Ramos (cell line): ENCODE results near the gene P2RY14.

Experiments used
- in situ Hi-C: fragments of 300-500 bp; cut with MboI; formaldehyde crosslinking; loops from one replicate; pipeline ENCODE4 v1.14.3; 2022; ENCODE audit warnings: low sequenced_read_pairs; ENCODE audit not compliant: unreplicated experiment

P2RY14 gene

DNA sequence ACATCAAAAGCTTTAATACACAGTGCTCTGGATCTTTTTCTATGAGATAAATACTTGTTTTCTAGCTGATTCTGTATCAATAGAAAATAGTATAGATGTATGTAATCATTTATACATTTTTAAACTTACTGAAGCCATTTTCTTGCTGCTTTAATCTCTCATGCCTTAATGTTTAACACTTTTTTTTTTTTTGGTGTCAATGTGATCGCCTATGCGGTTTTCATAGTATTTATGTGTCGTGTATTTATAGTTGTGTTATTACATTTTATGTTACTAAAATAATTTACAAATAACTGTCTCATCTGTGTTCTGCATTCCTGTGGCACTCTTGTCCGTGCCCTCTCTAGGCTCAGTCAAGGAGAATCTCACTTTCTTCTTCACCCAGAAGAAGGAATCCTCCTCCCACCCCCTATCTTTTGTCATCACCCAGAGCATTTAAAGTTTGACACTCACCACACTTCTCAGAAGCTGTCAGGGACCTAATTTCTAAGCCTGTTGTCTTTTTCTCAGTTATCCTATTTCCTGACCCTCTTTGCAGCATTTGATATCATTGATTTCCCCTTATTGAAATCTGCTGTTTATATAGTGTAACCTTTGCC is 54.0 kb downstream of the P2RY14 start:
- in situ Hi-C loops, result no loop called here

- in situ Hi-C loops, result no loop called here
These were observed 59.3 kb downstream of the P2RY14 start for GRCh38 chr3:151219056-151219455.

- in situ Hi-C loops, result no loop called here
These were observed 60.2 kb downstream of the P2RY14 start for GRCh38 chr3:151218136-151218535.

DNA sequence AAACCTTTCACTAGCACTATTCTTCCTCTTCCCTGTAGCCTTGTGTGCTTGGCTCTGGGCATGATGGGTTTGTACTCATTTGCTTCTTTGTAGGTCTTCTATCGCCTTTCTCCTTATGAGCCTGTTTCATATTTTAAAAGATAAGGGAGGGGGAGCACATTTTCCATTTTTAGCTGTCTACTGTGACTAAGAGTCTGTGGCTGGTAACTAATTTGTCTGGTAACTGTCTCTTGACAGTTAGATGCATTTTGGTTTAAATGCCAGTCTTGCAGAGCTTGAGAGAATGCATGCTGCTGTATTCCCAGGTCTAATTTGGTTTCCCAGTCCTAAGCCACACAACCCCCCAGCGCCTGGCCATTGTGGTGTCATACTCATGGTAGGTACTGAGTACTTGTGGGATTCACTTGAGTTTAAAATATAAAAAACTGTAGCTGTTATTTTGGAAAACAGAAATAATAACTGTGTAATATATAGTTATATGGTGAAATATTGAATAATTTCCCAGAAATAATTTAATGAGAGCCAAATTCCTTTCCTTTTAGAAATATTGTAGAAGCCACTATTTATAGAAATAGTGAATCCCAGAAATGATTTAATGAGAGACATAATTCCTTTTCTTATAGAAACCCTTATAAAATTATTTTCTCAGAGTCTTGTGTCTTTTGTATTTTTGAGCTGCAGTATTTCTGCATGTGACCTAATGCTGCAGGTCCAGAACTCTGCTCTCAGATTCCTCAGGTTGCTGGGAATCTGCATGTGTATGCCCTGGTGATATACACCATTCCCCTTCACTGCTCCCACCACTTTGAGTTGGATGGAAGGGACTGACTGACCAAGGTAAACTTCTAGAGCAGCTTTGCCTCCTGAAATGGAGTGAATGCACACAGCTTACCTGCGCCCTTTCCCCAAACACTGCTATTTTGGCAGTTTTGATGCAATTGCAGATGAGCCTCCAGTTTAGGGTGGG is 61.4 kb downstream of the P2RY14 start:
- in situ Hi-C loops, result no loop called here

DNA sequence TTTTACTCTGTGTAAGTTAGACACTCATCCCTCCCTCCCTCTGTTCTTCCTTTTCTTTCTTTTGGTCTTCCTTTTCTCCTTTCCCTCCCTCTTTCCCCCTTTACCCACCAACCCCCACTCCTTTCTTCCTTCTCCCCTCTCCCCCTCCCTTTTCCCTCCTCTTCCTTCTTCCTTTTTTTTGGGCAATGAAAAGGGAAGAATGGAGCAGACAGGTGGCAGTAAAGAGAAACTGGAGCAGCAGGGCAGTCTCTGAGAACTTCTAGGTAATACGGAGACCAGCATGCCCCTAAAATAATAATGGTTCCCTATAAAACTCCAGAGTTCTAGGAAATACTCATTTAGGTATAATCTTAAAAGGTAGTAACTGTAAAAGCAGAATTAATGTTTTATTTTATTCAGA is 63.9 kb downstream of the P2RY14 start:
- in situ Hi-C loops, result no loop called here

- in situ Hi-C loops, result no loop called here
These were observed 64.5 kb downstream of the P2RY14 start for GRCh38 chr3:151213881-151214280.

GRCh38 chr3:151213151-151213550 is 65.2 kb downstream of the P2RY14 start:
- in situ Hi-C loops, result no loop called here

DNA sequence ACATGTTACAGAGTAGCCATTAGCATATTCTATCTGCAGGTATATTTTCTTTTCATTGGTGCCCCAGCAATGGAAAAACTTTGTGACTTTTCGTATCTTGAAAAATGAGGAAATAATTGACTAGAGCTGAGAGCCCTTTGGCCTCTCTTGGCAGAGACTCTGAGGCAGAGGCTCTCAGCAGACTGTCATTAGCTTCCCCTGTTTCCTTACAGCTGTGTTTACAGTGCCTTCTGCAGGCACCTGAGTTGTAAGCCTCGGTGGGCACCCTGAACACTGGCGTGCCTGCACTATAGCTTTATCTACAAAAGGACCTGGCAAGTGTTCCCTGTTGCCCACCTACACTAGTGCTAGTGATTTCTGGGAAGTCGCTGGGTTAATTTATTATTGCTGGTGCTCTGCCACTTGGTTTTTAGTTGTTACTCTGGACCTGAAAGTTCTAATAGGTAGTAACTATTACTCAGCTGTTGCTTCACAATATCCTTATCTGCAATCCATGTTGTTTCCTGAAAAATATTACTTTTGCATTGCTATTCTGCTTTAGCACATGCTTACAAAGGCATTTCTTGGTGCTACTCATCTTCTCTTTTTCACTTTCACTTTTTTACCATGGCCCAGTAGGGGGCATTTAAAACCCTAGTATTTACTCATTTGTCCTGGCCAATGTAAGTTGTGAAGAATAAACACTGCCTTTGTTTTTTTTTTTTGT is 67.5 kb downstream of the P2RY14 start:
- in situ Hi-C loops, result no loop called here

DNA sequence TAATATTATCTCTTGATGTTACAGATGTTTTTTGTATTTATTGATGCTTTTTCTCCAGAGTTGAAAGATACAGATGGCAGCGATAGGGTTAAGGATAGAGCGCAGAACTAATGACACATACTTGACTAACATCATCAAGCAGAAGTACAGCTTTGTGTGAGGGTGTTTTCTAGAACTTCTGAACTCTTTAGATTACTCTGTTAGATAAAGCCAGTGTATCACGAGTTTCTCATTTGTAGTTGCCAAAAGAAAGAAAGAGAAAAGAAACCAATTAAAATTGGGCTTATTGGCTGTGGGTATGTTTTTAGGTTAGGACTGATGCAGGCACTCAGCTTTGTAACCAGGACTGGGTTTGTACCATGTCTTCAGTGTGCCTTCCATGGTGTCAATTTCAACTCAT is 68.7 kb downstream of the P2RY14 start:
- in situ Hi-C loops, result no loop called here

- in situ Hi-C loops, result no loop called here
These were observed 72.1 kb downstream of the P2RY14 start for GRCh38 chr3:151206201-151206600.

DNA sequence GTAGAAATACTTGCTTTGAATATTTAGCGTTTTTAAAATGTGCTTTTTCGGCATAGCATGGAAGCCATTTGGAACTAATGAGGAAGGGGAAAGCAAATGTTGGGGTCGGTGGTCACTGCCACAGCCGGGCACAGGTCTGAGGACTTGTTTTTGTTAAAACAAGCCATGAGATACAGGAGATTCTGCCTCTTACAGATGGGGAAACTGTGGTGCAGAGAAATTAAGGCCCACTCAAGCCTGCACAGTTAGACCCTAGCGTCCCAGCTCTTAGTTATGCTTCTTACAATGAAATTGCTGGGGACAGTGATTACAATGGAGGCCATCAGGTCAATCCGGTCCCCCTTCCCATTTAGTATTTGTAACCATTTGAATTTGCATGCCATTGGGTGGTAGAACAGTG is 72.9 kb downstream of the P2RY14 start:
- in situ Hi-C loops, result no loop called here

DNA sequence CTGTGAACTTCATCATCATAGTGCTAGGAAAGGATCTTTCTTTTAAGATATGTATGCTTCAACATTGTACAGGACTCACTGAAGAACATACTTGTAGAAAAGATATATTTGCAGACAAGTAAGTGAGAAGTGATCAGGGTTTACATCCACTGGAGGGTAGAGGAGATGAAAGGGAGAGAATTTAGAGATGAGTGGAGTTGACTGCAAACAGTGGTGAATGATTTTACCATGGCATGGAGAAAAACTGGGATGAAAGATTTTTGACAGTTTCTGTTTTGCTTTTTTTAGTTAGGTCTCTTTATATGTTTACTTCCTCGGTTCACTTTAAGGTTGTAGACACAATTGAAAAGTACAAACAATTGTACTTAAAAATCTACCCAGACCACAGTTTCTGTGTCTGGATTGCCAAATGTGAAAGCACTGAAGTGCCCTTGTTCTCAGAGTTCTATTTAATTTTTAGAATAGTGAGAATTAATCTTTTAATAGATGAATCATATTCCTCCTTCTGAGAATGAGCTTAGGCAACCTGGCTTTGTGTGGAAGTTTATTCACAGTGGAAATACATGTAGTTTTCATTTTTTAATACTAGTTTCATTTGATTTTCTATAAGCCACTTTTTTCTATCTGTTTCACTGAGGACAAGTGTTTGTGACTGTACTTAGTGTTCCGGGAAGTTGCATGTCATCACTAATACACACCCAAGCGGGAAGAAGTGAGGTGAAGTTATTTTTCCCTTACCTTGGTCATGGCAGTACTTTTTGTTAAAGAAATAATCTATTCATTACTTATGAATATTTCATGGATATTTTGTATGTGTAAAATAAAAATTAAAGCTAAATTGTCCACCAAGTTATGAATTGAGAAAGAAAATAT is 73.6 kb downstream of the P2RY14 start:
- in situ Hi-C loops, result no loop called here

DNA sequence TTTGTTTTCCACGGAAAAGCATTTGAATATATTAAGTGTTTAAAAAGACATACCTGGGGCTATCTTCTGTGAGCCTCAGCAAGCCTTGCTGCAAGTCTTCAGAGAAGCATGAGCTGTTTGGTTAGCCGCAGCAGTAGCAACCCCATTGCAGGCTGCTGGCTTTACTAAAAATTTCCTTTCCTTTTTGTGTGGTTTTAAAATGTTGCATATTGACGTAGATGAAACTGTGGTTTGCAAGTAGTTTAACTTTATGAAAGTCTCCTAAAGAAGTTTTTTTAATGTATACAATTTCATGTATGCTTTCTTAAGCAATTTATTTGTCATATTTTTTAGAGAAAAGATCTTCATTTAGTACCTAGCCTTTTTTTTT is 75.3 kb downstream of the P2RY14 start, which contains the start of gene GPR171:
Gene GPR171 (minus strand): TSS at position 166 of the 370 bp plus-strand sequence. CDS start 3,830 bp downstream, outside the sequence.
- in situ Hi-C loops, result no loop called here

DNA sequence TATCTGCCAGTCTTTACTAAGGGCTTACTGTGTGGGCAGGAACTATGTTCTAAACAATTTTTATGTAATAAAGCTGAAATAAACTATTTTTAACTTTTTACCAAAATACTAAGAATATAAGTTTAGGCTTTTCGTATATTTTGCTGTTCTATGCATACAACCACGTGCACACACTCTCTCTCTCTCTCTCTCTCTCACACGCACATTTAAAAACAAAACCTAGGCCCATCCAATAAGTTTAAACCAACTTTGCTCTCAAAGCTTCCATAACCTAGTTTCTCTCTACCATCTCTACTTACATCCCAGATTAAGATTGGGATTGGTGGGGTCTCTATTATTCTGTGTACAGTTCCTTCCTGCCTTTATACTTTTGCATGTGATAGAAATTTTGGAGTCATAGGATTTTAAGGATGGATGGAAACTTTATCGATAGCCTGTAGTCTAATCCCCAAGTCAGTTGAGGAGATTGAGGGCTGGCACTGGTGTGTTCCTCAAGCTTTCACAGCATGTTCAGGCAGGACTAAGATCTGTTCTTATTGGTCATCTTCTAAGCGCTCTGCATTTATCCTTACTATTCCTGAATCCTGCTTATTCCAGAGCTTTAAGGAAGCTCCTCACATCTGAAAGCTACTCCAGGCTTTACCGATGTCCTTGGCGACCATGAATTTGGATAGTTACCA is 77.2 kb downstream of the P2RY14 start:
- in situ Hi-C loops, result no loop called here

GRCh38 chr3:151200586-151200985 is 77.8 kb downstream of the P2RY14 start:
- in situ Hi-C loops, result no loop called here

DNA sequence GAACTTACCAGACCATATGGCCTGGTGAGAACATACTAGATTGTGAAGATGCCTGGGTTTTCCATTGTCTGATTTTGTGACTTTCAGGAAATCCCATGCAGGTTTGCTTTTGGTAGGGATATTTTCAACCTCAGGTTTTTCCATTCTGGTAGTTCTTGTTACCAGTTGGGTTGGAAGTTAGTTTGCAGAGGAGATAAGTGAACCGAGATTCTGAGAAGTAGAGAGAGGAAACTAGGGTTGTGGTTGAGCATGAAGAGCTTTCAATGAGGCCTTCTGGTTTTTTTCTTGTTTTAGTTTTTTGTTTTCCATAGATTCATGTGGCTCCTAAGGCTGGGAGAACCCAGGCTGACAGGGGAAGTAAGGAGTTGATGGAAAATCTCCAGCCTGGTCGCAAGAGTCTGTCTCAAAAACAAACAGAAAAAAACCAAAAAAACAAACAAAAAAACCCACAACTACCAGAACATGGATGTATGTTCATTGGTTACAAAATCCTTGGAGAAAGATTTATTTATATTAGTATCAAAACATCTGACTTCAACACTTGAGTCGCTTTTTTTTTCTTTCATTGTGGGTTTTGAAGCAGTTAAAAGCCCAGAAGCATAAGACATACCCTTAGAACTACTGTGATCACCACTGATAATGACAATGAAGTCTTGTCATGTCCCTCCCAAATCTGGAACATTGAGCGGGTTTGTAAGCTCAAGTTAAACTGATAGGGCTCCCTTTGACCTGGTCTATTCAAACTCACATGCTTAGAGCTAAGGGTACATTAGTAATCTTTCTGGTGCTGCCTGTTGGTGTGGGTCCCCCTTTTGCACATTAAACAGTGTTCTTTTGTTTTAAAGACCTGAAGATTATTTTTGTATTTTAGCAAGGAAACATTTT is 78.5 kb downstream of the P2RY14 start:
- in situ Hi-C loops, result no loop called here

DNA sequence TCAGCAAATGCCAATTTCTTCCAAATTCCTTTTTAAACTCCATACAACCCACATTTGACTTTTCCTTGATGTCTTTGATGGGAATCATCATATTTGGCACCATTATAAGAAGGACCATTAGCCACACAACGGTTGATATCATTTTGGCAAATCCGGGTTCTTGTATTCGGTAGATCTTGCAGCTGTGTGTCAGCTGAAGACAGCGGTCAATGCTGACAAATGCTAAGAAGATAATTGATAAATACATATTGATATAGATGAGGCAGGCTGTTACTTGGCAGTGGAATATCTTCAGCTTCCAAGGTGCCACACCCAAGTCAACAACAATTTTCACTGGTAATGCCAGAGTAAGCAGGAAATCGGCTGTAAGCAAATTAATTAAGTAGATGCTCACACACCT is 79.5 kb downstream of the P2RY14 start:
- in situ Hi-C loops, result no loop called here

DNA sequence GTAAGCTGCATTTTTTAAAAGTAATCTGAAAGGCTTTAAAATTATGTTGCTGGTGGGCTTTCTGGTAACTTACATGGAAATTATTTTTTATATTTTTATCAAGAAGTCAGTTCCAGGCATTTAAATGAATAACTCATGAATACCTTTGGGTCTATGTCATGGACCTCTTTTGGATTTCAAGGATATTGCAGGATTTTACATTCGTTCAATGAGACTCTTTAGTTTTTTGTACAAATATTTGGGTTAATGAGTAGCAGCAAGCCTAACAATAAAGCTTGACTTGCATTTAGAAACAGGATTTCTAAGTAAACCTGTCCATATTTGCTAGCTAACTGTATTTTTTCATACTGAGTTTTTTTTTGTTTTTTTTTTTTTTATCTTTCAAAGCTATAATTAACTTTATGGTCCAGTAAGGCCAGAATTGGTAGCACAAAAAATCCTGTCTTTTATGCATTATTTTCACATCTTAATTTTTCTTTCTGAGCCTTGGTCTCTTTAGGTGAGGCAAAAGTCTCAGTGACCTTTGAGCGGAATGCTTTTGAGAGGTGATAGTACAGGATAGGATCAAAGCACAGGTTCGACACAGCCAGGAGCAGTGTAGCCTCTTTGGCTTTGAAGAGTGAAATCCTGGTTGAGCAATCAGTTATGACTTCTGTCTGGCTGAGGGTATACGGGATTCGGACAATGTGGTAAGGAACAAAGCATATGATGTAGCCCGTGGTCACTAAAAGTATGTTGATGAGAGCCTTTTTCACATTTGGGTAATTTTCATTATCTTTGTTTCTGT is 80.2 kb downstream of the P2RY14 start:
- in situ Hi-C loops, result no loop called here
